ENCODE measurements around the gene SRP9.
"Not testable (repeated sequence)": the region's sequence is repeated elsewhere in the genome, so short reads cannot be mapped to it uniquely, and the experiment has no call there.

The SRP9 gene

DNA sequence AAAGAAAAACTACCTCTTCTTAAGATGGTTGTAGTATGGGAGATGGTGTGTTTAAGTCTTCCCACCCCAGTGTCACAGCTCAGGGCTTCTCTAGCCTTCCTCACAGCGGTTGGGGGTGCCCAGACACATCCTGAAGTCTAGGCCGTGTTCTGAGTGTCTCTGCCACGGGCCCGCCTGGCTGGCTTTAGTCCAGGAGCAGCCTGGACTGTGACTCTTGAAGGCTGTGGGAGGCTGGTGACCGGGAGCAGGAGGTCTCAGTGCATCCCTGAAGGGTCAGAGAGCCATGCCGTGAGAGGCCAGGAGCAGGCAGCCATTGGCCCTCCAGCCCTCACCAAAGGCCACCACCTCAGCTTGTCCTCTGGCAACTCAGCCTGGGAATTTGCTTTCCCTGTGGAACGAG is 36.8 kb downstream of the SRP9 start:
- no peak for DNase-seq (ENCODE audit: low read depth in 4 of 4, low spot score in 1 of 4)

DNA sequence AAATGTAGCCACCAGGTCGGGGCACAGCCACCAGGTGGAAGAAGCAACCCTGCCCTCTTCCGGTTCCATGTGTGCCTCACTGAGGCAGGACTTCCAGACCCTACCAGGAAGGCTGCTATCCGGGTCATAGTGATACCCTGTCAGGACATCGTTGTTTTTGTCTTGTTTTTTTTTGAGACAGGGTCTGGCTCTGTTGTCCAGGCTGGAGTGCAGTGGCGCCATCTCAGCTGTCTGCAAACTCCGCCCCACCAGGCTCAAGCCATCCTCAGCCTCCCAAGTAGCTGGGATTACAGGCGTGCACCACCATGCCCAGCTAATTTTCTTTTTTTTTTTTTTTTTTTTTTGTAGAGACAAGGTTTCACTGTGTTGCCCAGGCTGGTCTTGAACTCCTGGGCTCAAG is 37.5 kb downstream of the SRP9 start:
- not testable (repeated sequence) for DNase-seq (ENCODE audit: low read depth in 4 of 4, low spot score in 1 of 4)

DNA sequence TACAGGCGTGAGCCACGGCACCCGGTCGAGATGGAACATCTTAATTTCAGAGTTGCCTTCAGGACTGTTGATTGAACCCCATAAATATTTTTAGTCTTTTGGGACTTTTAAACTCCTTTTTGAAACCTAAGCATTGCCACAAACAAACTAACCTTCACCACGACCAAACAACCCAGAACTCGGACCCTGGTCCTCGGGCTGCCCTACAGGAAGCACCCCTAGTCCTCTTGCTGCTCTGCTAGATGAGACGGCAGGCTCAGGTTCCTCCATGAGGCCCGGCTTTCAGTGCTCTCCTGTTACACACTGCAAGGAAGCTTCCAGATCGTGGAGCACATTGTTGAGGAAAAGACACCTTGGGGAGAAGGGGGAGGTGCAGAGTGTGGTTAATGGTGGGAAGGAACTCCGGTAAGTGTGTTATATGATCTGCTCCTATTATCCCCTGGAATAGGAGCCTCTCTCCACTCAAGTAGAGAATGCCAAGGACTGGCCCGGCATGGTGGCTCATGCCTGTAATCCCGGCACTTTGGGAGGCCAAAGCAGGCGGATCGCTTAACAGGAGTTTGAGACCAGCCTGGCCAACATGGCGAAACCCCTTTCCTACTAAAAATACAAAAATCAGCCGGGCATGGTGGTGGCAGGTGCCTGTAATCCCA is 38.0 kb downstream of the SRP9 start:
- no peak for DNase-seq (ENCODE audit: low read depth in 4 of 4, low spot score in 1 of 4)

DNA sequence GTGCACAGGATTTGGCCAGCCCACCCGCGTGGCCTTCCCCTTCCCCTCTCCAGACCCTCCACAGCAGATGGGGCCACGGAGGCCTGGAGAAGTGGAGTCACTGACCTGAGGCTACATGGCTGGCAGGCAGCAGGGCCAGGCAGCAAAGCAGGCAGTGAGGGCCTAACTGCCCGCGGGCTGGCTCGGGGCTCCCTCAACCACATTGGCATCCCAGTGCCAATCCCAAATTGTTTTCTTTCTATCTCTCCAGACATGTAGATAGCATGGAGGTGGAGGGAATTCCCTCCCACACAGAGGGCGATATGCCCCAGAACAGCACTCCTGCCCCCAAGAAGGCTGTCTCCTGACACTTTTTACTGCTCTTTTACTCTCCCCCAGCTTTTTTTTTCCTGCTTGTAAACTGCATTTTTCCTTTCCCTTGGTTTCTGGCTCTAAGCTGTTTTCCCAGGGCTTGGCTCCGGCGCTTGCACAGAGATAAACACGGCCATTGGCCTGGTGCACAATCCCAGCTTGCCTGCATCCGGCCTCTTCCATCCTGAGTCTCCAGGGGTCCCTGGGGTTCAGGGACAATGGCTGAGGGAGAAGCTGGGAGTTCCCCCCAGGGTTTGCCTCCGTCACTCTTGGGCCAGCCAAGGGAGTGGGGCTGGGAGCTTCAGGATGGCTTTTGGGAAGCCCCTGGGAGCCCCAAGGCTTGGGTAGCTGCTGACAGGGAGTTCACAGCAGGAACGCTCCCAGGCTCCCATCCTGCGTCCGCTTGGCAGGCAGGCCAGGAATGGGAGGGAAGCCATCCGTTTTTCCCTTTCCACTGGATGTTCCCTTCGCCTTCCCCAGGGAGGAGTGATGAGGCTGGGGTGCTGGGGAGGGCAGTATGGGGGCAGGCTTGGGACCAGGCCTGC is 39.3 kb downstream of the SRP9 start:
- DNase-seq (ENCODE audit: low read depth in 4 of 4, low spot score in 1 of 4) = no peak

DNA sequence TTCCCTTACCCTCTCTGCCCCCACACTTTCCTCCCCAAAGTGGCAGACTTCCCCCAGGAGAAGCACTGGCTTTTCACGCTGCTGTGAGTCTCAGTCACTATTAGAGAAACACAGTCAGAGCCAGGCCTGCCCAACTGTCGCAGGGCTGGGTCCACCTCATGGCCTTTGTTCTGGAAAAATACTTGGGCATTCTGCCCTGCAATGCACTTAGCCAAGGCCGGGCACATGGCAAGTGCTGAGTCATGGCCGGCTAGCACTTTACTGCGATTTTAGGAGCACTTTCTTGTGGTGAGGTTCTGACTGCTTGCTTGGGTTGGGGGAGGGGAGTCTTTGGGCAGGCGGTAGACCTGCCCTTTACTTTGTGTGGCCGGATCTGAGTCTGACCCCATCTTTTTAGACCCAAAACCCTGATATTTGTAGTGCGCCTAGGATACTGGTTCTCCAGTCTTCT is 40.0 kb downstream of the SRP9 start:
- DNase-seq (ENCODE audit: low read depth in 4 of 4, low spot score in 1 of 4) = no peak

DNA sequence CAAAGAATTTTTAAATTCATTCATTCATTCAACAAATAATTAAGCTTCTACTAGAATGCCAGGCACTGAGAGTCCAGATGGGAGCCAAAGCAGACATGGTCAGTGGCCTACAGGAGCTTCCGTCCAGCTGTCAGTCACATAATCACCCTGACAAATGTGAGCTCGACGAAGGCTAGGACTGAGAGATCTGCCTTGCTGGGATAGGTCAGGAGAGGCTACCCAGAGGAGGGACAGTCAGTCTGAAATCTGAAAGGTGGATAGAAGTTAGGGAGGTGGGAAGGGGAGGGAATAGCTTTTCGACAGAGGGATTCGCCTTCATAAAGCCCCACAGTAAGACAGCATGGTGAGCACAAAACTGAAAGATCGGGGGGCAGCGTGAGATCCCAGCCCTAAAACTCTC is 40.6 kb downstream of the SRP9 start:
- DNase-seq (ENCODE audit: low read depth in 4 of 4, low spot score in 1 of 4) = no peak

DNA sequence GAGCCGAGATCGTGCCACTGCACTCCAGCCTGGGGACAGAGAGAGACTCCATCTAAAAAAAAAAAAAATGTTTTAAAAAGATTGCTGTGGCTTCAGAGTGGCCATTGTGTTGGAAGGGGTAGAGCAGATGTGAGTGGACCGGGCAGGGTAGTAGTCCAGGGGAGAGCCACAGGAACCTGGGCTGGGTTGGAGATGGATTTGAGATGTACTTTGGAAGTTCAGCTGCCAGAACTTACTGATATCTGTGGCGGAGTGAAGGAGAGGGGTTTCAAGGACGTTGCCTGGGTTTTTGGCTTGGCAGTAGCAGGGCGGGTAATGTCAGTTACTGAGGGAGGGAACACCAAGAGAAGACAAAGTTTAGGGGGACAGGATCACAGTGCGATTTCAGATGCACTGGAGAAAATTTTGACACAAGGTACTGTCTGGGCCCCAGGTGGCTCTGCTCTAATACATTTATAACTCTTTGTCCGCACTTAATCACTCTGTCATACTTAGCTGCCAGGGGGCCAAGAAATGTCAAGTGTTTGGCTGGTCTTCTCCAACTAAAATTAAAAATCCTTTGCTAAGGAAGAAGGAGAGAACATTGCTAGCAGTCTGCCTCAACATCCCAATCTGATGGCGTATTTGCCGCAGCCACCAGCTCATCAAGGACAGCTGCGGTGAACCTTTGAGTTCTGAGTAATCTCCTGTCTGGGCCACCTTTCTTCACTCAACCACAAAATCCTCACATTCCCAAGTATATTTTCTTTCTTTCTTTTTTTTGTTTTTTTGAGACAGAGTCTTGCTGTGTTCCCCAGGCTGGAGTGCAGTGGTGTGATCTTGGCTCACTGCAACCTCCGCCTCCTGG is 41.9 kb downstream of the SRP9 start:
- DNase-seq (ENCODE audit: low read depth in 4 of 4, low spot score in 1 of 4) = no peak

DNA sequence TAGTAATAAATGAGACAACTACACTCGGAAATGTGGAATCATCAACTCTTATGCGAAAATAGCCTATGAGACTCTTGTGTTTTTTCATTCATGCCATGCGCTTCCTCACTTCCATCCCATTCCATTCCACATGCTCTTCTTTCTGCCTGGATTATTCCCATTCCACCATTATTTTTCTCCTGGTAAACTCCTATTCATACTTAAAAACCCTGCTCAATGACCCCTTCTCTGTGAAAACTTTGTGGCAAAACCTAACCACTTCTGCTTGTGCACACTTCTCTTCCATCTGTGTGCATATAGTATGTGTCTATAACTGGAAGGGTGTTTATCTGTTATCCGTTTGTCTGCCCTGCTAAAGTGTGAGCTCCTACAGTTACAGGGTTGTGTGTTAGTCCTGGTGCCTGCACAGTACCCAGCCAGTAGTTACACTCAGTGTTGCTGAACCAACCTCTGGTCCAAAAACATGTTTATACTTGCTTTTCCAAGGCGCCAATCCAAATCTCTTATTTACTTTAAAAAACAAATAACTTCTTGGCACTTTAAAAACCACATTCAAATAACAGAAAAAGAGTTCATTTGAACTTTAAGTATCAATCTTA is 43.0 kb downstream of the SRP9 start:
- no peak for DNase-seq (ENCODE audit: low read depth in 4 of 4, low spot score in 1 of 4)

DNA sequence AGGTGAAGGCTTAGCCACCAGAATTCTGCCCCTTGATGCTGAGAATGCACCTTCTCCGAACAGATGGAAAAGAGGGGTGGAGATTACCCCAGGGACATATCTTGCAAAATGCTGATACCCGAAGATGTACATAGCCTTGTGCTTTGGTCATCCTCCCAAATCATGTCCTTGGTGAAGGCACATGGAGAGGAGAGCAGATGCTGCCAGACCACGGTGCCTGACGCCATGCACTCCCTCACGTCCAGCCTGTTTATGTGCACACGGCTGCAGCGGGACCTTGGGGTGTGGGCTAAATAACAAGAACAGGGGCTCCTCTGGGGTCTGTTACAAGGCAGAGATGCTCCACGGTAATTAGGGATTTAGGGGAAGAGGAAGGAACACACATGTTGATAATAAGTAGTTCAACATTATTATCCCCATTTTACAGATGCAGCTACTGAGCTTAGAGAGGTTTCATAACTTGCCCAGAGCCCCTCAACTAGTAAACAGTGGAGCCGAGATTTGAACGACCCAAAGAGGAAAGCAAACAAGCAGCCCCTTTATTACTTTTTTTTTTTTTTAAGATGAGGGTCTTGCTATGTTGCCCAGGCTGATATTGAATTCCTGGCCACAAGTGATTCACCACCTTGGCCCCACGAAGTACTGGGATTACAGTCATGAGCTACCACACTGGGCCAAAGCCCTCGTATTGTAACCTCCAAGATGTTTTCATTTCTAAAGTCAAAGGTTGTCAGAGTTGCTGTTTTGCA is 45.2 kb downstream of the SRP9 start:
- no peak for DNase-seq (ENCODE audit: low read depth in 4 of 4, low spot score in 1 of 4)

DNA sequence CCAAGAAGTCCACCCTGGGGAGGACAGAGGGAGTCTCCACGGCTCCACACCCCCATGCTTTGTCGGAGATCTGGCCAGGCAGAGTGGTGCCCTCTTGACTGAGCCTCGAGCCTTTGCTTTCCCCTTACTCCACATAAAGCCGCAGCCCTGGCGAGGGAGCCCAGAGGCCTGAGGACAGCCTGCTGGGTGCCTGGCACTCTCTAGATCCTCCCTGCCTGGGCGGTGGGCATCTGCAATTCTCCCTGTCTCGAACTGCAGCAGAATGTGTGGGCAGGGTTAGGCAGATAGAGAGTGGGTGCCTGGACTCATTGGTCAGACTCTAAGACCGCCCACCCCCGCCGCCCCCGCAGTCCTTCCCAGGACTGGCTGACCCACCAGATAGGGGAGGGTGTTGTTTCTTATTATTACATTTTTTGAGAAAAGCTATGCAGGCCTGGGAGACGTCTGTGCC is 46.2 kb downstream of the SRP9 start:
- DNase-seq (ENCODE audit: low read depth in 4 of 4, low spot score in 1 of 4) = no peak

DNA sequence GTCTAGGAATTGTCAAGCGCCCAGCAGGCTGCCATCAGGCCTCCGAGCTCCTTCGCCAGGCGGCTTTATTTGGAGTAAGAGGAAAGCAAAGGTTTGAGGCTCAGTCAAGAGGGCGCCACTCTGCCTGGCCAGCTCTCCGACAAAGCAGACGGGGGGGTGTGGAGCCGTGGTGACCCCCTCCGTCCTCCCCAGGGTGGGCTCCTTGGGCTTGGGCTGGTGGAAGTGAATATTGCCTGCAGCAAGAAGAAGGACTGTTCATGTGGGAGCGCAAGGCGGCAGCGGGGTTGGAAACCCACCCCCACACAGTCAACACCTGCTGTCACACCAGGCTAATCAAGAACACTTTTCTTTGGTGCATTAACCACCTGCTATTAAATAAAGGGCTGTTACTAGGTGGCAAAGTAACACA is 46.9 kb downstream of the SRP9 start:
- DNase-seq (ENCODE audit: low read depth in 4 of 4, low spot score in 1 of 4) = no peak

DNA sequence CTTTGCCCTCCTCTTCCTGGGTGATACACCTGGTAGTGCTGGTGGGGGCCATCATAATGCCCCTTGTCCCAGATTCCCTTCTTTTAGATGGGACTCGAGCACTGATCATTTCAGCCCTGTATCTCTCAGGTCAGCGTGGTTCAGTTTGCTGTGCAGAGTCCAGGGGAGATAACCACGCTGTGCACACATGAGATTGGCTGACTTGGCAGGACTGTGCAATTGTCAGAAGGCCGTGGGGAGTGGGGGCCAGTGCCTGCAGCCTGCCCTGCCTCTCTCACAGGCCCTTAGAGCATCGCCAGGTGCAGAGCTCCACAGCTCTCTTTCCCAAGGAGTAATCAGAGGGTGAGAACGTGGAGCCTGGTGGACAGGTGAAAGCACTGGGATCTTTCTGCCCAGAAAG is 47.5 kb downstream of the SRP9 start:
- DNase-seq (ENCODE audit: low read depth in 4 of 4, low spot score in 1 of 4) = no peak

DNA sequence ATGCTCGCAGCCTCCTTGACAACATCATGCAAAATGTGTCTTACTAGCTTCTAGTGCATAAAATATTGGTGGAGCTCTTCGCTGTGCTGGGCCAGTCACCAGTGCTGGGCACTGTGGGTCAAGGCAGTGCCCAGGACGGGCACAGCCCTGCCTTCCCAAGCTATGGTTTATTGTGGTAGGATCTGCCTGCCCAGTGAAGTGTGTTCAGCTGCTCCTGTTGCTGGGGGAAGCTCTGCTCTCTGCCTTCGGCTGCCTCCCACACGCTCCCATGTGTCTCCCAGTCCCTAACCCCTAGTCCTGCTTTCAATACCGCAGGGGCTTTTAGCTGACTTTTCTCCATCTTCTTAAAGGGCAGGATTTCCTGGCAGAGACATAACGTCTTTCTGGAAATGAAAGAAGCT is 48.0 kb downstream of the SRP9 start:
- DNase-seq (ENCODE audit: low read depth in 4 of 4, low spot score in 1 of 4) = no peak

DNA sequence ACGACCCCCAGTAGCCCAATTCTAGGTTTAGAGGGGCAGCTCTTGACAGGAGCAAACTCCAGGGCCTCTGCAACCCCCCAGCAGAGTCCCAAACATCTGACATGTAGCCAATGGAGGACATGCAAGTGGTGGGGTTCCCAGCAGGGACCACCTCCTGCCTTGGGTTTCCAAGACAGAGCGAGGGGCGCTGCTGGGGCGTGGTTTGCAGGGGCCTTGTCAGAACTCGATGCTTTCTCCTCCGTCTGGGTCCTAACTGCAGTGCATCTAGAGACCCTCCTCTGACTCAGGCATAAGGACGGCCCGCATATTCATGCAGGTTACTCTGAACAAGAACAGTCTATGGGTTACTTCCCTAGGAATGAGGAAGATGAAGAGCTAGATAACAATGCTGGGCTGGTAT is 49.5 kb downstream of the SRP9 start:
- DNase-seq (ENCODE audit: low read depth in 4 of 4, low spot score in 1 of 4) = no peak

DNA sequence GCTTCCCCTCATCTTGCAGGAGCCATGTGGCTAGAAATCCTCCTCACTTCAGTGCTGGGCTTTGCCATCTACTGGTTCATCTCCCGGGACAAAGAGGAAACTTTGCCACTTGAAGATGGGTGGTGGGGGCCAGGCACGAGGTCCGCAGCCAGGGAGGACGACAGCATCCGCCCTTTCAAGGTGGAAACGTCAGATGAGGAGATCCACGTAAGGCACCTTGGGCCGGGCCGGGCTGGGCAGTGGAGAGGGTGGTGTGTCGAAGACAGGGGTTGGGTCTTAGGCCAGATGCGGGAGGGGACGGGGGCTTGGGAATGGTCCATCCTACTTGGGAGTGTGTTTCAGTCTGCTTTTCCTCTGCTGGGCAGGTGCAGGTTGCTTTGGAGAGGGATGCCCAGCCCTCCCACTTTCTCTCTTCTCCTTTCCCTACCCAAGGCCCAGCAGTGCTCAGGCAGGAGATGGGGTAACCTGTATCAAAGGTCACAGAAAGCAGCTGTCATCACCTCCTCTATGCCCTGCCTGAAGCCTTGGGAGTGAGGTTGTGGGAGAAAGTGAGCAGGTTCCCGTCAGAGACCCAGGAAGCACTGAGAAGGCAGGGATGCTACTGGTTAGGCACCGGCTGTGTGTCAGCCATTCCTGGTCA is 51.2 kb downstream of the SRP9 start:
- DNase-seq (ENCODE audit: low read depth in 4 of 4, low spot score in 1 of 4) = no peak

DNA sequence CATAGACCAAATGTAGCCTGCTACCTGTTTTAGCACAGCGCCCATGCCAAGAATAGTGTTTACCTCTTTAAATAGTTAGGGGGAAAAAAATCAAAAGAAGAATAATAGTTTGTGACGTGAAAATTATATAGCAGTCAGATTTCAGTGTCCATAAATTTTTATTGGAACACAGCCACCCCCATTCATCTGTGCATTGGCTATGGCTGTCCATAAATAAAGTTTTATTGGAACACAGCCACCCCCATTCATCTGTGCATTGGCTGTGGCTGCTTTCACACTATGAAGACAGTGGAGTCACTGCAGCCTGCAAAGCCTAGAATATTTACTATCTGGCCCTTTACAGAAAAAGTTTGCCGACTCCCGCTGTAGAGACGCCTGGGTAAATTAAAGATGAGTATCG is 53.2 kb downstream of the SRP9 start:
- DNase-seq (ENCODE audit: low read depth in 4 of 4, low spot score in 1 of 4) = no peak

DNA sequence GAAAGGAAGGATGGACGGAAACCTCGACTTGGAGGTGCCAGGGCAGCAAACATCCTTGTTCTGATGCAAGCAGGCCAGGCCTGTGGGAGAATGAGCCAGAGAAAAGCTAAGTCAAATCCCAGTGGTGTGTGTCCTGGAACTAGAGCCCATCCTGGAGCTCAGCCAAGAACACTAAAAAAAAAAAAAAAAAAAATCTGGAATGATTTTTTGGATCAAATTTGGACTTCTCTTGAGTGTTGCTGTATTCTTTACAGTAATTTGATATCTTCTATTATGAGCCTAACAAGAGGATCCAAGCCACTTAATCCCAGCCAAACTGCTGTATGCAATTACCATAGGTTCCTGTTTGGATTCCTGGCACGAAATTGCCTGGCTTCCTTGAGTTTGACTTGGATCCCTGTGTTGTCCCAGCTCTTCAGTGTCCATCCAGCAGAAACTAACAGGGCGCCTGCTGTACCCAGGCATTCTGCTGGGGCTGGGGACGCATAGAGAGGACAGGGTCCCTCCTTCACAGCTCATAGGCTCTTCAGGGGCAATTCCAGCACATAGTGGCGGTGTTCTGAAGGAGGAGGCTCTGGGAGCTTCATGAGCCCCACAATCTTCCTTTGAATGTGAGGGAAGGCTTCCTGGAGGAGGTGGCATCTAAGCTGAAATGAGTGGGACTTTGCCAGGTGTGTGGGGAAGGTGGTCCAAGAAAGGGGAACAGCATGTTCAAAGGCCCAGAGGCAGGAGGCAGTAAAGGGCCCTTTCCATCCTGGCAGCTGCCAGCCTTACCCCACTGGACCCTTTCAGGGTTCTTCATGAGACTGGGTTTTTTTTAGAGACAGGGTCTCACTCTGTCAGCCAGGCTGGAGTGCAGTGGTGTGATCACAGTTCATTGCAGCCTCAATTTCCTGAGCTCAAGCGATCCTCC is 57.0 kb downstream of the SRP9 start:
- no peak for DNase-seq (ENCODE audit: low read depth in 4 of 4, low spot score in 1 of 4)

DNA sequence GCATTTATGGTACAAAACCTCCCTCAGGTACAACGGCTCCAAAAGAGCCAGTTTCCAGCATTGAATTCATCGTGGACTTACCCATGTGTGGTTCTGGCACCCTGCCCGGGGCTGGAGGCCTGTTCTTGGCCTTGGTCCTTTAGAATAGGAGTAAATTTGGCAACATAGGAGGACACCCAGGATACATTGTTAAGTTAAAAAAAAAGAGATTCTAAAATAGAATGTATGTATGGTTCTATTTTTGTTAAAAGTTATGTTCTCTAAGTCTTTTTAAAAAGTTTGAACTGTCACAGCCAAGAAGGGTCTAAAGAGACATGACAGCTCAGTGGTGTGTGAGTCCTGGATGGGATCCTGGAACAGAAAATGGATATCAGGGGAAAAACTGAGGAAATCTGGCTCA is 58.2 kb downstream of the SRP9 start:
- no peak for DNase-seq (ENCODE audit: low read depth in 4 of 4, low spot score in 1 of 4)

DNA sequence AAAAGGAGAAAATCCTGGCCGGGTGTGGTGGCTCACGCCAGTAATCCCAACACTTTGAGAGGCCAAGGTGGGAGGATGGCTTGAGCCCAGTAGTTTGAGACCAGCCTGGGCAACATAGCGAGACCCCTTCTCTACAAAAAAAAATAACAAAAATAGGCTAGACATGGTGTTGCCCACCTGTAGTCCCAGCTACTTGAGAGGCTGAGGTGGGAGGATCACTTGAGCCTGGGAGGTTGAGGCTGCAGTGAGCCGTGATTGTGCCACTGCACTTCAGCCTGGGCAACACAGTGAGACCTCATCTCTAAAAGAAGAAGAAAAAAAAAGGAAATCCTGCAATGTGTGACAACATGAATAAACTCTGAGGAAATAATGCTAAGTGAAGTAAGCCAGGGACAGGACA is 58.7 kb downstream of the SRP9 start:
- DNase-seq (ENCODE audit: low read depth in 4 of 4, low spot score in 1 of 4) = not testable (repeated sequence)

Measured in stimulated activated CD4-positive, alpha-beta T cell treated with anti-CD3 and anti-CD28 coated beads, Interleukin-1b, Interleukin-23, amount 100 ng/mL, for 24 hours (primary cell).